H7 (cell line): ENCODE results near the gene IL32. TPM values are rescaled to one million over a fixed set of nuclear protein-coding genes. Genes with fewer than 3 reads are reported as not detected.
"Not testable (repeated sequence)": the region's sequence is repeated elsewhere in the genome, so short reads cannot be mapped to it uniquely, and the experiment has no call there.

ENCODE experiments used
- DNase-seq: peaks from one replicate; pipeline ENCODE4 v3.0.0; 2012
- H3K27me3 ChIP-seq: 2 replicates; pipeline ENCODE4 v1.6.0; 2011; ENCODE audit warnings: mild to moderate bottlenecking, low read length; ENCODE audit not compliant: control insufficient read depth, insufficient read depth
- H3K36me3 ChIP-seq: replicated peaks from 2 replicates; pipeline ENCODE4 v1.5.1; 2011; ENCODE audit warnings: low read length; ENCODE audit not compliant: control insufficient read depth, insufficient read depth
- H3K4me3 ChIP-seq: 2 replicates; pipeline ENCODE4 v1.5.1; 2011; ENCODE audit warnings: low read depth, mild to moderate bottlenecking, control low read depth, low read length, moderate library complexity; ENCODE audit not compliant: insufficient read depth
- total RNA-seq: library from RNA; depleted of rRNA; stranded (reverse); fragments of >200 nt; shearing (Covaris generic); gene quantifications from 2 replicates; pipeline ENCODE4 v1.2.3, GENCODE V29; 2014

The IL32 gene
- total RNA-seq, 1 experiment from 2014 or later = 9.9 TPM

DNA sequence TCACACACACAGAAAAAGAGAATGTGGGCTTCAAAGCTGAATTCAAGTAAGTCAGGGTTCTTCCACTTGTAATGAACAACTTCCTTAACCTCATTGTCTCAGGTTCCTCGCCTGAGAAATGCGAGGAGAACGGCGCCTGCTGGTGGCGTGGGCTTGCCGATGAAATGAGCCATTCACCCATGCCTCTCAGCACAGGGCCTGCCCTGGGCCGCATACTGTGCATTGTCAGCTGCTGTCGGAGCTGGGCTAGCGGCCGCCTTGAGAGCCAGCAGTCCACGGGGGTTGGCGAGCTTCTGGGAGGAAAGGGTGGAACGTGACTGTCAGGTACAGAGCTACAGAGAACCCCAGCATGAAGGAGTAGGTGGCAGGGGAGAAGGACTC, 12.1 kb upstream of the IL32 start:
- H3K36me3 ChIP-seq, DNase-seq, H3K4me3 ChIP-seq, H3K27me3 ChIP-seq: not testable (repeated sequence)

DNA sequence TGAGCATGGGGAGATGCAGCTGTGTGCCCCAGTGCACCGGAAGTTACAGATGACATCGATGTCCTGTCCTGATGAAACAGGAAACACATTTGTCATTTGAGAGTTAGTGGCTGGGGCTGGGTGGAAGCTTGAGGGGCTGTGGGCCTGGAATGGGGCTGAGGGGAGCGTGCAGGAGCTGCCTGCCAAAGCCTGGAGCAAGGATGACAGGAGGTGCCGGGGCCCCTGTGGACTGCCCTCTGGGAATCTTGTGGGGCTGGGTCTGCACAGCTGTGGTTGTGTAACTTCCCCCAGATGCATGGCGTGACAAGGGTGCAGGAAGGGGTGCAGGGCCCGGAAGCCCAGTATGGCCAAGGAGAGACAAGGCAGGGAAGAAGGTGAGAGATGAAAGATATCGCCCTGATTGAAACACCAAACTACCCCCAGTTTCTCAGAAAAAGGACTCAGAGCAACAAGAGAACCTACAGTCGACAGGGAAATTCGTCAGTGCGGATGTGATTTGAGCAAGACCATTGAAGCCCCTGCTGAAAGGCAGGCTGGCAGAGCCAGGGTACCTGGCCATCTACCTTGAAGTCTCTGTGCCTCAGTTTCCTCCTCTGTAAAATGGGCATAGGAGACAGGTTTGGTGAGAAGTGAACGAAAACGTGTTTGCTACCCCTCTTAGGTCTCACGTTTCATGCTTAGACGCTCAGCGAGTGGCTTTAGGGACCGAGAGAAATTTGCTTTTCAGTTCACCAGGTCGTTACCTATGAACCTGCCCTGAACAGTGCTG, 10.3 kb upstream of the IL32 start:
- no peak for DNase-seq
- no peak overlapping the region for H3K4me3 ChIP-seq
- H3K36me3 ChIP-seq = 0 out of 2 replicates have a peak, but pooled peaks cover 2% of the 10 kb centered on the region
- H3K27me3 ChIP-seq = no peaks in the 10 kb centered on the region

DNA sequence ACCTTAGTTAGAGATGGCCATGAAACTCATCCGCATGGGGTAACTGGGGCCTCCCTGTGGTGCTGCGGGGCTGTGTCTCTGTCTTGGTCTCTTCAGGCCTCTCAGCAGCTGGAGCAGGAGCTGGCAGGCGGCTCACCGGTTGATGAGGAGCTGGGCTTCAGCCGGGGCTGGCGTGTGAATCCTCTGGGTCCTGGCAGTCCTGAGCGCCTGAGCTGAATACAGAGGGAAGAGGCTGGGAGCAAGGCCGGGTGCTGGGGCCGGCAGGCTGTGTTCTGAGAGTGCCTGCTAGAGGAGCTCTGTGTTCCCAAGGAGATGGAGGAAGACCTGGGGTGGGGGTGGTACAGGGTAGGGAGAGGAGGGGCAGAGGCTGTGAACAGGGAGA, 9.7 kb upstream of the IL32 start:
- not testable (repeated sequence) for DNase-seq, H3K27me3 ChIP-seq, H3K36me3 ChIP-seq, H3K4me3 ChIP-seq

DNA sequence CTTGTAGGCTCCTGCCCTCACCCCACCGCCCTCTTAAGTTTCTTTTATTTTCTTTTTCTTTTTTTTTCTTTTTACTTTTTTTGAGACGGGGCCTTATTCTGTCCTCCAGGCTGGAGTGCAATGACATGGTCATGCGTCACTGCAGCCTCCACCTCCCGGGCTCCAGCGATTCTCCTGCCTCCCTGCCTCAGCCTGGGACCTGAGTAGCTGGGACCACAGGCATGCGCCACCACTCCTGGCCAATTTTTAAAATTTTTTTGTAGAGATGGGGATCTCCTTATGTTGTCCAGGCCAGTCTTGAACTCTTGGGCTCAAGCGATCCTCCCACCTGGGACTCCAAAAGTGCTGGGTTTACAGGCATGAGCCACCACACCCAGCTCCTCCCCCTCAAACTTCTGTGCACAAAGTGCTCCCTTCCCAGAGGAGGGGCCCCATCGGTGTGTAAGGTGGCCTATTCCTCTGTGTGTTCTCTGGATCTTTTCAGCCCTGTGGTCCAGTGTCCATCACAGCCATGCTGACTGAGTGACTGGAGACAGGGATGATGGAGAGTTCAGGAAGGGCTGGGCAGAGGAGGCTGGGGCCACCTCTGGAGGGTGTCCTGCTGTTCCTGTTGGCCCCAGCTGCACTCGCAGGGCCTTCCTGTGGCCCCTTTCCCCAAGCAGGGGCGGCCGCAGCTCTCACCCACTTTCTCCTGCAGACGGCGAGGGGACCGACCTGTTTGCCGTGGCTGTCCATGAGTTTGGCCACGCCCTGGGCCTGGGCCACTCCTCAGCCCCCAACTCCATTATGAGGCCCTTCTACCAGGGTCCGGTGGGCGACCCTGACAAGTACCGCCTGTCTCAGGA, 8.9 kb upstream of the IL32 start:
- DNase-seq = no peak

DNA sequence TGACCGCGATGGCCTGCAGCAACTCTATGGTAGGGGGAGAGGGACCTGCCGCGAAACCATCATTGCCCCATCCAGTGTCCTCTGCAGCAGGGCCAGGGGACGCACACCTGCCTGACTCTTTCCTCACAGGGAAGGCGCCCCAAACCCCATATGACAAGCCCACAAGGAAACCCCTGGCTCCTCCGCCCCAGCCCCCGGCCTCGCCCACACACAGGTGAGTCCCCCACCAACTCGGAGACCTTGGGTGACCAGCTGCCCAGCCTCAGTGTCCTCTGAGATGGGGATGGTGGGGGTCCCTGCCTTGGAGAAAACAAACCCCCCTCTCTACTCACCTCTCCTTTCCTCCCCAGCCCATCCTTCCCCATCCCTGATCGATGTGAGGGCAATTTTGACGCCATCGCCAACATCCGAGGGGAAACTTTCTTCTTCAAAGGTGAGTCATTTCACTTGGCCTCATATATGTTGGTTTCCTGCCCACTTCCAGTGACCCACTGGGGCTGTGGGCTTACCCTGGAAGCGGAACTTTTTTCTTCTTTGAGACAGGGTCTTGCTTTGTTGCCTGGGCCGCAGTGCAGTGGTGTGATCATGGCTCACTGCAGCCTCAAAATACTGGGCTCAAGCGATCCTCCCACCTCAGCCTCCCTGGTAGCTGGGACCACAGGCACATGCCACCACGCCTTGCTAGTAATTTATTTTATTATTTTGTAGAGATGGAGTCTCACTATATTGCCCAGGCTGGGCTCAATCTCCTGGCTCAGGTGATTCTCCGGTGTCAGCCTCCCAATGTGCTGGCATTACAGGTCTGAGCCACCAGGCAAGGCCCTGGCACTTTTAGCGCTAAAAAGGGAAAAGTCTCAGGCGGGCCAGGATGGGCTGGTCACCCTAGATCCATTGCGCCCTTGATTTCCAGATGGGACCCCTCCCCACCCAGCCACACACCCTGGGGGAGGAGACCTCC, 8.0 kb upstream of the IL32 start:
- Histone ChIP-seq H3K27me3 (no peaks in the 10 kb centered on the region), H3K36me3 (no peaks in the 10 kb centered on the region), H3K4me3 (no peak overlapping the region)
- no peak for DNase-seq

More for the DNA sequence above, 8.9 kb upstream of the IL32 start:
- Histone ChIP-seq H3K36me3 (0 out of 2 replicates have a peak, but pooled peaks cover under 1% of the 10 kb centered on the region), H3K27me3 (no peaks in the 10 kb centered on the region), H3K4me3 (no peak overlapping the region)

DNA sequence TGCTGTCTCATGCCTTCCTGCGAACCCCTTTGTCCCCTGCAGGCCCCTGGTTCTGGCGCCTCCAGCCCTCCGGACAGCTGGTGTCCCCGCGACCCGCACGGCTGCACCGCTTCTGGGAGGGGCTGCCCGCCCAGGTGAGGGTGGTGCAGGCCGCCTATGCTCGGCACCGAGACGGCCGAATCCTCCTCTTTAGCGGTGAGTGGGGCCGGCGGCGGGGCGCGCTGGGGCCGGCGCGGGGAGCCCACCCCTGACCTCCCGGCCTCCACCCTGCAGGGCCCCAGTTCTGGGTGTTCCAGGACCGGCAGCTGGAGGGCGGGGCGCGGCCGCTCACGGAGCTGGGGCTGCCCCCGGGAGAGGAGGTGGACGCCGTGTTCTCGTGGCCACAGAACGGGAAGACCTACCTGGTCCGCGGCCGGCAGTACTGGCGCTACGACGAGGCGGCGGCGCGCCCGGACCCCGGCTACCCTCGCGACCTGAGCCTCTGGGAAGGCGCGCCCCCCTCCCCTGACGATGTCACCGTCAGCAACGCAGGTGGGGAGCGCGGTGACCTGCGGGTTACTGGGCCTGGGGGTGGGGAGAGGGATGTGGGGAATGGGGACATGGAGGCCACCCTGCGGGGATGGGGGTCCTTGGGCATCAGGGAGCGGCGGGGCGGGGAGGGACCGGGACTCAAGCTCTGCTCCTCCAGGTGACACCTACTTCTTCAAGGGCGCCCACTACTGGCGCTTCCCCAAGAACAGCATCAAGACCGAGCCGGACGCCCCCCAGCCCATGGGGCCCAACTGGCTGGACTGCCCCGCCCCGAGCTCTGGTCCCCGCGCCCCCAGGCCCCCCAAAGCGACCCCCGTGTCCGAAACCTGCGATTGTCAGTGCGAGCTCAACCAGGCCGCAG, 7.1 kb upstream of the IL32 start:
- Histone ChIP-seq H3K36me3 (no peaks in the 10 kb centered on the region), H3K4me3 (peak overlapping the region; percentile 64), H3K27me3 (no peaks in the 10 kb centered on the region)
- peak; percentile 93 for DNase-seq

DNA sequence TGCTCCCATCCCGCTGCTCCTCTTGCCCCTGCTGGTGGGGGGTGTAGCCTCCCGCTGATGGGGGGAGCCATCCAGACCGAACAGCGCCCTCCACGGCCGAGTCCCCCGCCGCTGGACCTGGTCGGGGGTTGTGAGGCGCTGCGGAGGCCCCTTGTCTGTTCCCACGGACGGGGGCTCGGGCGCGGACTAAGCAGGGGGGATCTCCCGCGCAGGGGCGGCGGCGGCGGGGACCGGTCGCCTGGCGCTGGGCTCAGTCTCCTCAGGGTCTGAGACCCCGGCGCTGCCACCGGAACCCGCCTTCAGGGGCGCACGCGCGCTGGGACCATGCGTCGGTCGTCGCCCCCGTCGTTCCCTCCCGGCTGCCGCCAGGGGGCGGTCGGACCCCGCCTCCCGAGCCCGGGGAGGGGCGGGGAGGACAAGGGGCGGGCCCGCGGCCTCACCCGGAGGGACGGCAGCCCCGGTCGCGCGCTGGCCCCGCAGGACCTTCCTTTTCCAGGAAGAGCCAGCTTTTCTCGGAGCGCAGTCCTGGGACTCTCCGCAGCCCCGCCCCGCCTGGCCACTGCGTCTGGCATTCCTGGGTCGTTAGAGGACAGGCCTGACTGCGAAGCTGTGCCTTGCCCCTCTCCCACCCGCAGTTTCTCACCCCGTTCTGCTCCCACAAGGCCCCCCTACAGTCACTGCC, 6.3 kb upstream of the IL32 start:
- Histone ChIP-seq H3K27me3 (no peaks in the 10 kb centered on the region), H3K36me3 (no peaks in the 10 kb centered on the region), H3K4me3 (peak overlapping the region; percentile 64)
- DNase-seq = peak; percentile 100

DNA sequence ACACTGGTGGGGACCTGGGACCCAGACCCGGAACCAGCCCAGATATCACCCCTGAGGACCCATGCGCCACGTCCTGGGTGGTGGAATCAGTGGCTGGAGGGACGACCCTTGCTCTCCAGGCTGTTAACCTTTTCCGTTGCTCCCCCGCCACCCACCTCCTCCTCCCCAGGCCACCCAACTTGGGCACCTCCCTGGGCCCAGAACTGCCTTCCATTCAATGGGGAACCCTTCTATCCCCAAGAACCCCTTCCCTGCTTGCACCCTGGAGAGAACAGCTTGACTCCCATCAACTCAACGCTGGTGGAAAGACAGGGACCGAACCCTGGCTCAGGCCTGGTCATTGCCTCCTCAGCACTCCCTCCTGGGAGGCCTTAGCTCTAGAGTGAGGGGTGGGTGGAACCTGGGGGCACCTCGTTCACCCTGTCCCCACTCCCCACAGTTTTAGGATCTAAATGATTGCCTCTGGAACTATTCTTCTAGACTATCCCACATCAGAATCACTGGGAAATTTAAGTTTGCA, 5.7 kb upstream of the IL32 start:
- DNase-seq = peak; percentile 51
- no peaks in the 10 kb centered on the region for H3K27me3 ChIP-seq
- peak overlapping the region; percentile 64 for H3K4me3 ChIP-seq
- H3K36me3 ChIP-seq = no peaks in the 10 kb centered on the region

DNA sequence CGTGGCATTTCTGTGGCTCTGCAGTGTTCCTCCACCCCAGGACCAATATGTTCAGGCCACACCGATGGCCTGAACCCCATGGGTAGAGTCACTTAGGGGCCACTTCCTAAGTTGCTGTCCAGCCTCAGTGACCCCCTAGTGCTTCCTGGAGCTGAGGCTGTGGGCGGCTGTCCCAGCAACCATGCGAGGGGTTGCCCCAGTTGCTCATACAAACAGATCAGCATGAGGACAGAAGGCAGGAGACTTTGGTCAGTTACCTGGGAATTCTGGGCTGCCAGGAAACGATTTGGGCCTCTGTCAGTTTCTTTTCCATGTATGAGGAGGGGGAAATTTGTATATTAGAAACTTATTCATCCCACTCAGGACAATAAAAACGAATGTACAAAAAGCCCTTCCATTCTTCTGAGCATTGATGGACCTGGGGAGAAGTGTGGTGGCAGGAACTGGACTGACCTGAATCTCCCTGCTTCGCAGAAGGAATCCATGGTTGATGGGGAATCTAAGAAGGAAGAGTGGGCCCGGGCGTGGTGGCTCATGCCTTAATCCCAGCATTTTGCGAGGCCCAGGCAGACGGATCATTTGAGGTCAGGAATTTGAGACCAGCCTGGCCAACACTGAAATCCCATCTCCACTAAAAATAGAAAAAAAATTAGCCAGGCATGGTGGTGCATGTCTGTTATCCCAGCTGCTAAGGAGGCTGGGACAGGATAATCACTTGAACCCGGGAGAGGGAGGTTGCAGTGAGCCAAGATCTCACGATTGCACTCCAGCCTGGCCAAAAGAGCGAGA, 4.9 kb upstream of the IL32 start:
- Histone ChIP-seq H3K27me3 (no peaks in the 10 kb centered on the region), H3K36me3 (no peaks in the 10 kb centered on the region)
- DNase-seq = no peak

DNA sequence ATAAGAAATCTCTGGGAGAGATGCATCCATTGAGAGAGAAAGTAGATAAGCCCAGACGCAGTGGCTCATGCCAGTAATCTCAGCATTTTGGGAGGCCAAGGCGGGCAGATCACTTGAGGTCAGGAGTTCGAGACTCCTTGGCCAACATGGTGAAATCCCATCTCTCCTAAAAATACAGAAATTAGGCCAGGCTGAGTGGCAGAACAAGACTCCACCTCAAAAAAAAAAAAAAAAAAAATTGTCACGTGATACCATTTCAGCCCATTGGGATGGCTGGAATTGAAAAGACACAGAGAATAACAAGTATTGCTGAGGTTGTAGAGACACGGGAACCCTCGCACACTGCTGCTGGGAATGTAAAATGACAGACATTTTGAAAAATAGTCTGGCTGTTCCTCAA, 2.9 kb upstream of the IL32 start:
- H3K36me3 ChIP-seq = no peaks in the 10 kb centered on the region
- DNase-seq = no peak
- H3K27me3 ChIP-seq = no peaks in the 10 kb centered on the region
- H3K4me3 ChIP-seq = no peak overlapping the region

More for the DNA sequence above, 4.9 kb upstream of the IL32 start:
- no peak overlapping the region for H3K4me3 ChIP-seq

DNA sequence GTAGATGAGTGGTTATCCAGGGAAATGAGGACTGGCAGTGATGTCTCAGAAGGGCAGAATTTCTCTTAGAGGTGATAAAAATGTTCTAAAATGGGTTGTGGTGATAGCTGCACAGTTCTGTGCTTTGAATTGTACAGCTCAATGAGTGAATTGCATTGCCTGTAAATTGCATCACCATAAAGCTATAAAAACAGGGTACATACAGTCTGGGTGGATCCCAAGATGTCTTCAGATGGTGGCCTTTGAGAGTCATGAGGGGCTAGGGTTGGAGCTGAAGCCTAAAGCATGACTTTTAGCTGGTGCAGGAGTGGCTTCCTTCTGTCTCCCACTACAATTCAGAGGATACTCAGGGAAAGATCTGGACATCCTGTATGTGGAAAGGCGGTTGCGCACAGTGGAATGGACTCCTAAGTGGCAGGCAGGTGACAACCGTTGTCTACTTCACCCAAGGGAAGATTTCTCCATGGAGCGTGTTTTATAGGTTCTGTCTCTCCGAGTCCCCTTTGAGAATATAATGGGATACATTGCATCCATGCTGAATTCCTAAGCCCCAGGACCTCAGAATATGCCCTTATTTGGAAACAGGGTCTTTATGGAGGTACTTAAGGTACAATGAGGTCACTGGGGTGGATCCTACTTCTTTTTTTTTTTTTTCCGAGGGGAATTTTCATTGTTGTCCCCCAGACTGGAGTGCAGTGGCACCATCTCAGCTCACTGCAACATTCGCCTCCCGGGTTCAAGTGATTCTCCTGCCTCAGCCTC, 1.6 kb upstream of the IL32 start:
- no peaks in the 10 kb centered on the region for H3K36me3 ChIP-seq
- H3K27me3 ChIP-seq = no peaks in the 10 kb centered on the region
- no peak for DNase-seq
- H3K4me3 ChIP-seq = no peak overlapping the region
